ENCODE measurements around the gene MLF1.

DNA sequence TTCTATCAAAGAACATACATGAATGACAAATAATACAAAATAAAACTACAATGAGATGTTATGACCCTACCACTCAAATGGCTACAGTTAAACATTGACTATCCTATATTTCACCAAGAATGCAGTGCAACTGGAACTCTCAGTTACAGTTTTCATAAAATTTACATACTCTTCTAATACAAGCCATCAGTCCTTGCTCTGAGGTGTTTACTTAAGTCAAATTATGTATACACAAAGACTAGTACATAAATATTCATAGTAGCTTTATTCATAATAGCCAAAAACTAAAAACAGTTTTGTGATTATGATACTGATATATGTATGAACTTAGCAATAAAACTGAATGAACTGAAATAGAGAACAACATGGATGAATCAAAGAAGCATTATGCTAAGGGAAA is 19.2 kb downstream of the MLF1 start:
- TF ChIP-seq, protein P1, sequence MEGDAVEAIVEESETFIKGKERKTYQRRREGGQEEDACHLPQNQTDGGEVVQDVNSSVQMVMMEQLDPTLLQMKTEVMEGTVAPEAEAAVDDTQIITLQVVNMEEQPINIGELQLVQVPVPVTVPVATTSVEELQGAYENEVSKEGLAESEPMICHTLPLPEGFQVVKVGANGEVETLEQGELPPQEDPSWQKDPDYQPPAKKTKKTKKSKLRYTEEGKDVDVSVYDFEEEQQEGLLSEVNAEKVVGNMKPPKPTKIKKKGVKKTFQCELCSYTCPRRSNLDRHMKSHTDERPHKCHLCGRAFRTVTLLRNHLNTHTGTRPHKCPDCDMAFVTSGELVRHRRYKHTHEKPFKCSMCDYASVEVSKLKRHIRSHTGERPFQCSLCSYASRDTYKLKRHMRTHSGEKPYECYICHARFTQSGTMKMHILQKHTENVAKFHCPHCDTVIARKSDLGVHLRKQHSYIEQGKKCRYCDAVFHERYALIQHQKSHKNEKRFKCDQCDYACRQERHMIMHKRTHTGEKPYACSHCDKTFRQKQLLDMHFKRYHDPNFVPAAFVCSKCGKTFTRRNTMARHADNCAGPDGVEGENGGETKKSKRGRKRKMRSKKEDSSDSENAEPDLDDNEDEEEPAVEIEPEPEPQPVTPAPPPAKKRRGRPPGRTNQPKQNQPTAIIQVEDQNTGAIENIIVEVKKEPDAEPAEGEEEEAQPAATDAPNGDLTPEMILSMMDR (IDR thresholded peaks at IDR 0.05; ENCODE audit: insufficient read depth, low read length, poor library complexity, severe bottlenecking), result no peak
- TF ChIP-seq EZH2phosphoT487 (conservative IDR thresholded peaks at IDR 0.05; ENCODE audit: low read length), result no peak
